GF-D8 (cell line): ENCODE measurements around the gene NFIA.
"Not testable (repeated sequence)": the region's sequence is repeated elsewhere in the genome, so short reads cannot be mapped to it uniquely, and the experiment has no call there.

ENCODE experiments used
- DNase-seq: peaks from one replicate; lab custom pipeline; 2025; lab: John Stamatoyannopoulos, UW

Gene NFIA

DNA sequence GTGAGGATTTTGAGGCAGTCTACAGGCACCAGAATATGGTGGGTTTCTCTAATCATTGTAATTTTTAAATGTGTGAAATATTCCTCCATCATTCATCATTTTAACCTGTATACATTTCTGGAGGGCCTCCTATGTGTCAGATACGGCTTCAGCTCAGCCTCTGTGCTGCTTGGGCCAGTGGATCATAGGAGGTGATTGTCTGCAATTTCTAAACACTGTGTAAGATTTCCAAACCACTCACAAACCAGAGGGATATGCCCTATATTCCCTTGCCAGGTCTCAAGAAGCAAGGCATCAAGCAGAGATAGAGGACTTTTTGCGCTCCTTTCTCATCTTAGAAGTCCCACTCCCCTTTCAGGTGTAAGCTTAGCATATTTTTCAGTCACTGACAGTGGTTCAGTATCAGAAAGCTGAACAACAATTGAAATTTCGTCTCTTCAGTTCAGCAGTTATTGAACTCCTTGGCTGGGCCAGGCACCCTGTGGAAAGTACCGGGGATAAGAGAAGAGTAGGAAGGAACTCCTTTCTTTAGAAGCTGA, 190.9 kb downstream of the NFIA start:
- DNase-seq = no peak

GRCh38 chr1:61273861-61274260, 191.5 kb downstream of the NFIA start:
- DNase-seq = no peak

DNA sequence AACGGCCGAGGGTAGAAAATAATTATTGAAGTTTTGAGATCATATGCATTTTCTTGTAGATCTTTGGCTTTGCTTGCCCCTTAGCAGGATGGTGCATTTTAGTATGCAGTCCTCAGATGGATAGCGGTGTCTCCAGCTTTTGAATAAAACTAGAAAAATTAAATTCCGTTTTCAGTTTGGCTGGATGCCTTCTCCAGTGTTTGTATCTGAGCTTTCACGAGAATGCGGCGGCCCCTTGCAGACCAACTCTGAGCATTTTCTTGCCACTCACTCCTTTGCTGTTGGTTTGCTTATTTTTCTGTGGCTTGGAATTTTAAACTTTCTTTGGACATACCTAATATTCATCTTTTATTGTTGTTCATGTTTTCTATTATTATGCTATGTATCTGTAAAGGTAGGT, 192.6 kb downstream of the NFIA start:
- no peak for DNase-seq

GRCh38 chr1:61276246-61276645, 193.9 kb downstream of the NFIA start:
- DNase-seq = no peak

GRCh38 chr1:61277121-61277690, 194.8 kb downstream of the NFIA start:
- no peak for DNase-seq

- not testable (repeated sequence) for DNase-seq
Observed at GRCh38 chr1:61278503-61278902, 196.1 kb downstream of the NFIA start.

- no peak for DNase-seq
Observed at GRCh38 chr1:61278966-61279365, 196.6 kb downstream of the NFIA start.

- no peak for DNase-seq
Observed at GRCh38 chr1:61279570-61279969, 197.2 kb downstream of the NFIA start.

- no peak for DNase-seq
Observed at GRCh38 chr1:61280452-61280851, 198.1 kb downstream of the NFIA start.

- DNase-seq = no peak
Observed at GRCh38 chr1:61282387-61282786, 200.0 kb downstream of the NFIA start.

- no peak for DNase-seq
Observed at GRCh38 chr1:61284248-61284854, 202.0 kb downstream of the NFIA start.

DNA sequence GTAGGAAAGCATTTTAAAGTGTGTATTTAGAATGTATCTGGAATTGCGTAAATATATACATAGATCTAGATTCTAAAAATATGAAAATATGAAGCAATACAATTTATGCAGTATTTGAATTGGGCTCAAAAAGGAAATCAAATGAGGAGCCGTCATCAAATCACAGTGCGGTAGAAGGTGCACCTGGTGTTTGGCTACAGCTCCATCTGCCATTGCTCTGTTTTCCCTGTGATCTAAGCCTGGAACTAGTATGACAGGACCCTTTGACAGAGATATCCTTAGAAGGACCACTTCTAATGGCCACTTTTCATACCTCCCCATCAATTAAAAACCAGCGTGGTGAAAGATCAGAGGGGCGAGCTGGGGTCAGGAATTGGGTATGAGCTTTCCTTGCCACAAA, 202.6 kb downstream of the NFIA start:
- no peak for DNase-seq

- no peak for DNase-seq
Observed at GRCh38 chr1:61285371-61285885, 203.1 kb downstream of the NFIA start.

- DNase-seq = no peak
Observed at GRCh38 chr1:61287014-61287413, 204.7 kb downstream of the NFIA start.

- no peak for DNase-seq
Observed at GRCh38 chr1:61287734-61288133, 205.4 kb downstream of the NFIA start.

DNA sequence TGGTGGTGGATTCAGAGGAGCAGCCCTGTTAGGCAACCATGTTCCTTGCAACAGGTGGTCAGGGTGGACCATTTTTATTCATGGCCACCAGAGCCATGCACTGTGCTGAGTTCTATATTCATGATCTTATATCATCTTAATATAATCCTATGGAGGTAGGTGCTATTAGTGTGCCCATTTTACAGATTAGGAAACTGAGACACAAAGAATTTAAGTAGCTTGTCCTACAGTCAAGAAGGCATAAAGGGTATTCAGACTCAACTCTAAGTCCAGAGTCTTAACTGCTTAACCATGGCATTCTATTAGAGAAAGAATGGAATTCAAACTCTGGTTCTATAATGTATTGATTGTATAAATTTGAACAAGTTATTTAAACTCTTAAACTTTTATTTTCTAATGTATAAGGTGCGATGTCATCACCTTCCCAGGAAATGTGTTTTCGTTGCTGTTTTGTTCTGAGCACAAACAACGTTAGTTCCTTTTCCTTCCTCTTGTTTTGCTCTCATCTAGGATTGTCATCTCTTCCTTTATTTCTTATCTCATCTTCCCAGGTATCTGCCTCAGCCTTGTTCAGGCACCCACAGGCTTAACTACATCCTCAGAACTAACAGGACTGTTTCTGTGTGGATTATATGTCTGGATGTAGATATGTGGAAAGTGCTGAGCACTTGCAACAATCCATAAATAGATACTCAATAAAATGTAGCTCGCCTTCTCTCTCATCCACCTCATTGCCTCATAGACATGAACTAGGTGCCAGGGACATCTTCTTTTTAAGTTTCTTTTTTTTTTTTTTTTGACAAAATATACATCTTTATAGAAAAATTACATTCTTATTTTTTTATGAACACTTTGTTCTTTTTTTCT, 207.1 kb downstream of the NFIA start:
- no peak for DNase-seq

- DNase-seq = no peak
Observed at GRCh38 chr1:61290525-61290924, 208.2 kb downstream of the NFIA start.

DNA sequence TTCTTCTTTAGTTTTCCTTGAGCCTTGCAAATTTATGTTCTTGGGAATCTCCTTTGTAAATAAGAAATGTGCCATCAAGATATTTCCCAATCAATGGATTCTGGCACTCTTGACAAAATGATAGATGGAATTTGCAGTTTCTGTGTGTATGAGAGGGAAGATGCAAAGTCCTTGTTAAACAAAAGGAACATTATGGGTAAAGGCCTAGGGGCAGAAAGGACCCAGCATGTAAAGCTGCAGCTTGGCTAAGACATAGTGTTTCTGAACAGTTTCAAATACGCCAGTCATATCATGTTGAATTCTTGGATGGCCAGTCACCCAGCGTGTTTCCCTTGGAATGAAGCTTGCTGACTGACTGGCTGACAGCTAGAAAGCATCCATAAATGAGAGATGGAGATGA, 210.8 kb downstream of the NFIA start:
- no peak for DNase-seq

DNA sequence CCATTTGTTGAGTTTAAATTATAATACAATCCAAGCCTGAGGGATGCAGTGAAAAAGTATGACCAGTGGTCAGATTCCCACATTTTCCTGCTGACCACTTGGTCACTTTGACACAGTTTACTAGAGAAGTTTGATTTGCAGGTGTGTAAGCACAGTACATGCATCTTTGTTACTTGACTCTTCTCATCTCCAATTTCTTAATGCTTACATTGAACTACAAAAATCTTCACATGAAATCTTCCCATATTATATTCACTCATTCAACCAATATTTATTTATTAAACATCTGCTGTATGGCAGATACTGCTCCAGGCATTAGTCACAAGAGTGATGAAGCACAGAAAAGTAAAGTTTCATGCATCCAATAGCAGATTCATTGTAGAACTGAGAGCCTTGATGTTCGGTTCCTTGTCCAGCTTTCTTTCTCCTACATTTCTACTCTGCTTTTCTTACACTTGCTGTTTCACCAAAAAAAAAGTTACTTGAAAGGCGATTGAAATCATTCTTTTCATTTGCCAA, 211.7 kb downstream of the NFIA start:
- no peak for DNase-seq

DNA sequence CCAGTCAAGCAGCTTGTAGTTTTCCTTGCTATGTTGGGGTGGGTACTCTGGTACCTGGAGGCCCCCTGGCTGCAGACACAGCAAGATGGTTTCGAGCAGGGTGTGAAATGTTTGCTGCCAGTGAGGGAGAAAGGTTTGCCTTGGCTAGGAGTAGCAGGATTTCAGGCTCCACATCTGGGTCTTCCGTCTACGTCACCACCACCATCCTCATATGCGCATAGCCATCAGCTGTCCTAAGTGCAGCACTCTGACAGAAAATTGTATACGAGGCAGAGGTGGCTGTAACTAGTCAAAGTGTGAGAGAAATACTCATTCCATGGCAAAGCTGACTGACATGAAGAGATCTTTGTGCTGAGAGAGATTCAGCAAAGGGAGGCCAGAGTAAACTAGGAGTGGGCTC, 212.6 kb downstream of the NFIA start:
- no peak for DNase-seq

DNA sequence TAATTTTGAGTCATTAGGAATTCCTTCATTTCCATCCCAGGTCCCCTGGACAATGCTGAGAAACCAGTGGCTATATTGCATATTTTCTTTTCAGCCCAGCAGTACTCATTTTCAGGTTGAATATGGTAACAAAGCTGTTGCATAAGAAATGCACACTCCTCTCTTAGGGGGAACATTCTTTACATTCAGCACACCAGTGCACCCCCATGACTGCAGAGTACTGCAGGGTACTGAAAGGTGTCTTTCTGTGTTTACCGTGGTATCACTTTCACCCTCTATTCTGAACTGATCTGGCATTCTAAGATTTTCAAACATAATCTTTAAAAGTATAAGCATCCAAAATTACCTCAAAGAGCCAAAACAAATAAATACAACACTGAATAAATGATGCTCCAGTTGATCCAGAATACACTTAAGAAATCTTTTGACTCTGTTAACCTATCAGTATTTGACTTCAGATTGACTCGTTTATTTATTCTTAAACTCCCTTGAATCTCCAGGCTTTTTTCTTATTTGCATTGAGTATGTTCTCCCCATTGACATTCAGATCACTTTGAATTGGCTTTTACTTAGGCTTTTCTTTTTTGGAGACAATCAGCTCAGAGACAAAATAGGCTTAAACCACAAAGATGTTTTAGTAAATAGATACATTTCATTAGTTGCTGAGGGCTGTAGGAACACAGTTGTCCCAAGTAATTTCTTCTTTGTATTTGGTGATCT, 213.6 kb downstream of the NFIA start:
- DNase-seq = no peak

DNA sequence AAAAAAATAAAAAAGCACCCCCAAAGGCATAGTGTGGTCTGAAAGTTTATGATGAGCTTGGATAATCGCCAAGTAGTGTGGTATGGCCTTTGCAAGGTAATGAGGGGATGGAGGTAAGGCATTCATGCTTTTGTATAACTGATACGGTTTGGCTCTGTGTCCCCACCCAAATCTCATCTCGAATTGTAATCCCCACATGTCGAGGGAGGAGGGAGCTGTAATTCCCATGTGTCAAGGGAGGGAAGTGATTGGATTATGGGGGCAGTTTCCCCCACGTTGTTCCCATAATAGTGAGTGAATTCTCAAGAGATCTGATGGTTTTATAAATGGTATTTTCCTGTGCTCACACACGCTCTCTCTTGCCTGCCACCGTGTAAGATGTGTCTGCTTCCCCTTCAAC, 215.5 kb downstream of the NFIA start:
- DNase-seq = no peak
